ENCODE data around the gene BAX.

The BAX gene

DNA sequence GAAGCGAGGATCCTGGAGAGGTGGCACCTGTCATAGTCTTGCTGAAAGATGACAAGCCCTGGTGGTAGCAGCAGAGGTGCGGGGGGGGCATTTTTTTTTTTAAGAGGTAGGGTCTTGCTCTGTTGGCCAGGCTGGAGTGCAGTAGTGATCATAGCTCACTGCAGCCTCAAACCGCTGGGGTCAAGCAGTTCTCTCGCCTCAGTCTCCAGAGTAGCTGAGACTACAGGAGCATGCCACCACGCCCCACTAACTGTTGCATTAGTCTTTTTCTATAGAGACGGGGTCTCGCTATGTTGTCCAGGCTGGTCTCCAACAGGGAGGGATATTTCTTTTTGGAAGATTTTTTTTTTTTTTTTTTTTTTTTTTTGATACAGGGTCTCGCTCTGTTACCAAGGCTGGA, 3.3 kb downstream of the BAX start:
- H3K4me3 ChIP-seq (ENCODE audit: low read depth, low read length) = no peak overlapping the region
- TF ChIP-seq MYC (IDR thresholded peaks at IDR 0.05; ENCODE audit: low read depth, low read length) (no peak), POLR2A (IDR thresholded peaks at IDR 0.05; ENCODE audit: extremely low read depth, insufficient read length) (no peak), CTCF (IDR thresholded peaks at IDR 0.05; ENCODE audit: low read depth, low read length) (no peak)
- TF ChIP-seq, protein P1, sequence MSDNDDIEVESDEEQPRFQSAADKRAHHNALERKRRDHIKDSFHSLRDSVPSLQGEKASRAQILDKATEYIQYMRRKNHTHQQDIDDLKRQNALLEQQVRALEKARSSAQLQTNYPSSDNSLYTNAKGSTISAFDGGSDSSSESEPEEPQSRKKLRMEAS (IDR thresholded peaks at IDR 0.05; ENCODE audit: low read depth, low read length) = no peak
- no peak for DNase-seq (ENCODE audit: low read depth)

DNA sequence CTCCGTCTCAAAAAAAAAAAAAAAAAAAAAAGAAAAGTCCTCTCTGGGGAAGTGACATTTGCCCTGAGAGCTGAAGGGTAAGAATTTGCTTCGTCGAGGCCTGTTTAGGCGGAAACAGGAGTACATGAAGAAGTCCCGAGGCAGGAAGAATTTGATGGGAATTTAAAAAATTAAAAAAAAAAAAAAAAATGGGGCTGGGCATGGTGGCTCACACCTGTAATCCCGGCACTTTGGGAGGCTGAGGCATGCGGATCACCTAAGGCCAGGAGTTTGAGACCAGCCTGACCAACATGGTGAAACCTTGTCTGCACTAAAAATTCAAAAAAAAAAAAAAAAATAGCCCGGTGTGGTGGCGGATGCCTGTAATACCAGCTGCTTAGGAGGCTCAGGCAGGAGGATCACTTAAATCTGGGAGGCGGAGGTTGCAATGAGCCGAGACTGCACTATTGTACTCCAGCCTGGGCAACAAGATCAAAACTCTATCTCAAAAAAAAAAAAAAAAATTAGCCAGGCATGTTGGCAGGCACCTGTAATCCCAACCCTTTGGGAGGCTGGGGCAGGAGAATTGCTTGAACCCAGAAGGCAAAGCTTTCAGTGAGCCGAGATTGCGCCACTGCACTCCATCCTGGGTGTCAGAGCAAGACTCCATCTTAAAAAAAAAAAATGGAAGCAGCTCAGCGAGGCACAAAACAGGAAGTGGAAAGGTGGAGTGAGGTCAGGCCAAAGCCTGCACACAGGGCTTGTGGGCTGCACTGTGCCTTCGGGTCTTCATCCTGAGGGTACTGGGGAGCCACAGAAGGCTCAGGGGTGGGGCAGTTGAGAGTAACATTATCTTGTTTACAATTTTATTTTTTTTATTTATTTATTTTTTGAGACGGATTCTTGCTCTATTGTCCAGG, 4.9 kb downstream of the BAX start:
- TF ChIP-seq, protein P1 (IDR thresholded peaks at IDR 0.05; ENCODE audit: low read depth, low read length) = no peak
- no peak for TF ChIP-seq CTCF (IDR thresholded peaks at IDR 0.05; ENCODE audit: low read depth, low read length)
- TF ChIP-seq POLR2A (IDR thresholded peaks at IDR 0.05; ENCODE audit: extremely low read depth, insufficient read length) = no peak
- no peak for TF ChIP-seq MYC (IDR thresholded peaks at IDR 0.05; ENCODE audit: low read depth, low read length)
- no peak overlapping the region for H3K4me3 ChIP-seq (ENCODE audit: low read depth, low read length)
- peak; percentile 79 for DNase-seq (ENCODE audit: low read depth)

GRCh38 chr19:48961051-48961649, 6.5 kb downstream of the BAX start:
- TF ChIP-seq MYC (IDR thresholded peaks at IDR 0.05; ENCODE audit: low read depth, low read length) (no peak), POLR2A (IDR thresholded peaks at IDR 0.05; ENCODE audit: extremely low read depth, insufficient read length) (no peak)
- no peak for DNase-seq (ENCODE audit: low read depth)
- H3K4me3 ChIP-seq (ENCODE audit: low read depth, low read length) = no peak overlapping the region

- no peak for TF ChIP-seq POLR2A (IDR thresholded peaks at IDR 0.05; ENCODE audit: extremely low read depth, insufficient read length)
- no peak for TF ChIP-seq MYC (IDR thresholded peaks at IDR 0.05; ENCODE audit: low read depth, low read length)
- no peak overlapping the region for H3K4me3 ChIP-seq (ENCODE audit: low read depth, low read length)
- DNase-seq (ENCODE audit: low read depth) = no peak
These were observed 7.0 kb downstream of the BAX start for GRCh38 chr19:48961673-48962028.

GRCh38 chr19:48962029-48962848, 7.6 kb downstream of the BAX start:
- DNase-seq (ENCODE audit: low read depth) = peak; percentile 87
- TF ChIP-seq, protein P1 (IDR thresholded peaks at IDR 0.05; ENCODE audit: low read depth, low read length) = peak; percentile 22; the same call in 1 of the 2 replicates
- TF ChIP-seq POLR2A (IDR thresholded peaks at IDR 0.05; ENCODE audit: extremely low read depth, insufficient read length) (peak; percentile 38), CTCF (IDR thresholded peaks at IDR 0.05; ENCODE audit: low read depth, low read length) (no peak), MYC (IDR thresholded peaks at IDR 0.05; ENCODE audit: low read depth, low read length) (no peak)
- no peak overlapping the region for H3K4me3 ChIP-seq (ENCODE audit: low read depth, low read length)

- H3K4me3 ChIP-seq (ENCODE audit: low read depth, low read length) = no peak overlapping the region
- DNase-seq (ENCODE audit: low read depth) = no peak
- TF ChIP-seq, protein P1 (IDR thresholded peaks at IDR 0.05; ENCODE audit: low read depth, low read length) = no peak
- TF ChIP-seq POLR2A (IDR thresholded peaks at IDR 0.05; ENCODE audit: extremely low read depth, insufficient read length) (no peak), CTCF (IDR thresholded peaks at IDR 0.05; ENCODE audit: low read depth, low read length) (no peak), MYC (IDR thresholded peaks at IDR 0.05; ENCODE audit: low read depth, low read length) (no peak)
These were observed 8.1 kb downstream of the BAX start for GRCh38 chr19:48962849-48963165.
